IMR-90 (cell line): ENCODE results near the gene CDK17. TPM values are rescaled to one million over a fixed set of nuclear protein-coding genes. Genes with fewer than 3 reads are reported as not detected.

Source experiments
- ATAC-seq: fragments of 200-7000 bp; cut with Tn5 transposase; 2 replicates; pipeline ENCODE4 v1.9.1; 2020; ENCODE audit warnings: low read depth, mild to moderate bottlenecking, moderate library complexity
- BruUV-seq: library from RNA; stranded (reverse); fragments of 400-500 nt; replicated peaks from 2 replicates; lab custom pipeline; 2021; lab: Mats Ljungman, UMichigan
- CTCF ChIA-PET: fragments of 300-600 bp; formaldehyde crosslinking; extraction: SDS; loops from one replicate; lab custom pipeline; 2021; ENCODE audit warnings: antibody characterized with exemption; lab: Yijun Ruan, JAX
- POLR2A ChIA-PET: fragments of 300-600 bp; sonication (Branson Sonifier 250); formaldehyde crosslinking; loops from one replicate; lab custom pipeline; 2022; ENCODE audit warnings: antibody characterized with exemption; ENCODE audit not compliant: unreplicated experiment; lab: Charles Lee
- DNase-seq: peaks from one replicate; pipeline ENCODE4 v3.0.0; 2013
- H2AFZ ChIP-seq: replicated peaks from 2 replicates; pipeline ENCODE3; 2013; ENCODE audit warnings: low read length, mild to moderate bottlenecking; ENCODE audit not compliant: poor library complexity
- H2AK5ac ChIP-seq: 2 replicates; pipeline ENCODE4 v1.6.1; 2013; ENCODE audit warnings: low read depth, low read length, inconsistent platforms
- H2AK9ac ChIP-seq: replicated peaks from 2 replicates; pipeline ENCODE3; 2013; ENCODE audit warnings: mild to moderate bottlenecking, low read depth, low read length, moderate library complexity; ENCODE audit not compliant: poor library complexity
- H2BK120ac ChIP-seq: 2 replicates; pipeline ENCODE4 v1.6.1; 2013; ENCODE audit warnings: low read depth, low read length, inconsistent platforms
- H2BK15ac ChIP-seq: 3 replicates; pipeline ENCODE4 v1.6.1; 2013; ENCODE audit warnings: low read depth, low read length, inconsistent platforms
- H2BK20ac ChIP-seq: 2 replicates; pipeline ENCODE4 v1.6.1; 2013; ENCODE audit warnings: low read depth, mild to moderate bottlenecking, inconsistent platforms, low read length, moderate library complexity
- H2BK5ac ChIP-seq: 2 replicates; pipeline ENCODE4 v1.6.1; 2013; ENCODE audit warnings: mild to moderate bottlenecking, low read depth, low read length, inconsistent platforms; ENCODE audit not compliant: poor library complexity, severe bottlenecking
- H3K14ac ChIP-seq: replicated peaks from 2 replicates; pipeline ENCODE4 v1.6.1; 2013; ENCODE audit warnings: low read depth, low read length, inconsistent platforms
- H3K18ac ChIP-seq: 2 replicates; pipeline ENCODE4 v1.6.1; 2013; ENCODE audit warnings: low read depth, low read length, control low read depth
- H3K23ac ChIP-seq: 2 replicates; pipeline ENCODE4 v1.6.1; 2013; ENCODE audit warnings: low read depth, low read length, inconsistent platforms
- H3K27ac ChIP-seq: 2 replicates; pipeline ENCODE4 v1.5.1; 2013; ENCODE audit warnings: mild to moderate bottlenecking, control low read depth, low read length; ENCODE audit not compliant: insufficient read depth
- H3K27me3 ChIP-seq: 2 replicates; pipeline ENCODE4 v1.6.1; 2013; ENCODE audit warnings: low read length; ENCODE audit not compliant: control insufficient read depth, insufficient read depth
- H3K36me3 ChIP-seq: 2 replicates; pipeline ENCODE4 v1.6.1; 2013; ENCODE audit warnings: low read length, mixed read lengths; ENCODE audit not compliant: control insufficient read depth, insufficient read depth
- H3K4ac ChIP-seq: 2 replicates; pipeline ENCODE4 v1.6.1; 2013; ENCODE audit warnings: low read depth, low read length, inconsistent platforms
- H3K4me1 ChIP-seq: 2 replicates; pipeline ENCODE4 v1.6.1; 2013; ENCODE audit warnings: low read length, mixed read lengths; ENCODE audit not compliant: control insufficient read depth, insufficient read depth
- H3K4me2 ChIP-seq: 2 replicates; pipeline ENCODE4 v1.6.1; 2013; ENCODE audit warnings: low read depth, mild to moderate bottlenecking, control low read depth, low read length, moderate library complexity
- H3K4me3 ChIP-seq: 2 replicates; pipeline ENCODE4 v1.5.1; 2013; ENCODE audit warnings: low read depth, mild to moderate bottlenecking, control low read depth, low read length, moderate library complexity; ENCODE audit not compliant: insufficient read depth
- H3K56ac ChIP-seq: 2 replicates; pipeline ENCODE4 v1.6.1; 2013; ENCODE audit warnings: low read length, inconsistent platforms; ENCODE audit not compliant: insufficient read depth; ENCODE audit errors: extremely low read depth
- H3K79me1 ChIP-seq, 2 experiments: 2 replicates each; pipeline ENCODE4 v1.6.1; 2013; ENCODE audit warnings: low read length in 2 of 2, inconsistent platforms in 1 of 2, low read depth in 1 of 2
- H3K9ac ChIP-seq: 2 replicates; pipeline ENCODE4 v1.6.1; 2013; ENCODE audit warnings: low read depth, low read length, control low read depth
- H3K9me1 ChIP-seq: 2 replicates; pipeline ENCODE4 v1.6.1; 2013; ENCODE audit warnings: low read length, inconsistent platforms; ENCODE audit not compliant: insufficient read depth
- H3K9me3 ChIP-seq: 2 replicates; pipeline ENCODE4 v1.6.1; 2013; ENCODE audit warnings: low read length; ENCODE audit not compliant: control insufficient read depth, insufficient read depth
- H4K20me1 ChIP-seq: 2 replicates; pipeline ENCODE4 v1.6.1; 2013; ENCODE audit warnings: low read length, inconsistent platforms; ENCODE audit not compliant: insufficient read depth
- H4K5ac ChIP-seq: 2 replicates; pipeline ENCODE4 v1.6.1; 2013; ENCODE audit warnings: mild to moderate bottlenecking, low read depth, low read length, control low read depth
- H4K8ac ChIP-seq, 2 experiments: 2 replicates each; pipeline ENCODE4 v1.6.1; 2013; ENCODE audit warnings: low read depth in 2 of 2, low read length in 2 of 2, control low read depth in 1 of 2, inconsistent platforms in 1 of 2
- H4K91ac ChIP-seq: 2 replicates; pipeline ENCODE4 v1.6.1; 2013; ENCODE audit warnings: low read depth, low read length, inconsistent platforms; ENCODE audit not compliant: insufficient read depth
- BHLHE40 ChIP-seq: fragments of 150-350 bp; IDR thresholded peaks from 2 replicates; pipeline ENCODE4 v1.6.1; 2016; ENCODE audit warnings: mild to moderate bottlenecking, low read depth, low read length
- CEBPB ChIP-seq: IDR thresholded peaks from 2 replicates; pipeline ENCODE4 v1.6.1; 2012; ENCODE audit warnings: low read depth, low read length, improper control_type of control experiment
- CHD1 ChIP-seq: IDR thresholded peaks from 2 replicates; pipeline ENCODE4 v1.6.1; 2012; ENCODE audit warnings: low read depth, low read length, improper control_type of control experiment
- CTCF ChIP-seq: conservative IDR thresholded peaks from 2 replicates; pipeline ENCODE4 v1.5.1; 2012; ENCODE audit warnings: mild to moderate bottlenecking, low read depth, low read length, improper control_type of control experiment
- ELK1 ChIP-seq: fragments of 150-350 bp; IDR thresholded peaks from 2 replicates; pipeline ENCODE4 v1.6.1; 2016; ENCODE audit warnings: low read depth, mild to moderate bottlenecking, low read length, moderate library complexity, borderline replicate concordance
- FOS ChIP-seq: fragments of 150-350 bp; IDR thresholded peaks from 2 replicates; pipeline ENCODE4 v1.6.1; 2016; ENCODE audit warnings: low read depth, low read length
- MAFK ChIP-seq: IDR thresholded peaks from 2 replicates; pipeline ENCODE4 v1.6.1; 2012; ENCODE audit warnings: low read depth, low read length, improper control_type of control experiment
- MAZ ChIP-seq: IDR thresholded peaks from 2 replicates; pipeline ENCODE4 v1.6.1; 2012; ENCODE audit warnings: low read depth, mild to moderate bottlenecking, low read length, improper control_type of control experiment, moderate library complexity, borderline replicate concordance
- MXI1 ChIP-seq: IDR thresholded peaks from 2 replicates; pipeline ENCODE4 v1.6.1; 2012; ENCODE audit warnings: low read depth, mild to moderate bottlenecking, low read length, moderate library complexity, borderline replicate concordance
- NFE2L2 ChIP-seq: fragments of 150-350 bp; IDR thresholded peaks from 2 replicates; pipeline ENCODE4 v1.6.1; 2016; ENCODE audit warnings: low read depth, mild to moderate bottlenecking, low read length
- POLR2A ChIP-seq: IDR thresholded peaks from 2 replicates; pipeline ENCODE4 v1.6.1; 2012; ENCODE audit warnings: mild to moderate bottlenecking, low read depth, low read length
- RAD21 ChIP-seq: IDR thresholded peaks from 2 replicates; pipeline ENCODE4 v1.6.1; 2012; ENCODE audit warnings: low read length, improper control_type of control experiment
- RCOR1 ChIP-seq: IDR thresholded peaks from 2 replicates; pipeline ENCODE4 v1.6.1; 2012; ENCODE audit warnings: mild to moderate bottlenecking, low read length, improper control_type of control experiment; ENCODE audit not compliant: insufficient replicate concordance
- RFX5 ChIP-seq: IDR thresholded peaks from 2 replicates; pipeline ENCODE4 v1.8.0; 2012; ENCODE audit warnings: low read depth, mild to moderate bottlenecking, low read length, moderate library complexity
- SMC3 ChIP-seq: fragments of 150-350 bp; IDR thresholded peaks from 2 replicates; pipeline ENCODE4 v1.6.1; 2016; ENCODE audit warnings: low read depth, mild to moderate bottlenecking, antibody characterized with exemption, low read length, moderate library complexity
- USF2 ChIP-seq: fragments of 150-350 bp; IDR thresholded peaks from 2 replicates; pipeline ENCODE4 v1.6.1; 2017; ENCODE audit warnings: mild to moderate bottlenecking, antibody characterized with exemption, low read length, low read depth
- WGBS, 2 experiments: methylation state at CpG; one replicate each; pipeline versions ENCODE4 v1.1.5 to v1.1.7; 2013; ENCODE audit warnings: missing lambda C conversion rate in 2 of 2; ENCODE audit not compliant: insufficient read length in 1 of 2; ENCODE audit errors: extremely low coverage in 2 of 2; 5-methylcytosine and 5-hydroxymethylcytosine counted together
- dilution Hi-C: fragments of 300-500 bp; cut with HindIII; formaldehyde crosslinking; loops from one replicate; pipeline ENCODE4 v1.14.3; 2018; ENCODE audit warnings: low sequenced_read_pairs; ENCODE audit not compliant: unreplicated experiment
- in situ Hi-C: fragments of 300-500 bp; cut with MboI; formaldehyde crosslinking; loops from 3 replicates; pipeline ENCODE4 v1.14.3; 2019; ENCODE audit warnings: low sequenced_read_pairs, inconsistent platforms, mixed read lengths
- intact Hi-C: fragments of 100-400 bp; cut with micrococcal nuclease; formaldehyde crosslinking; loops from 2 replicates; pipeline ENCODE4 v1.10.0; 2022
- polyA plus RNA-seq, 3 experiments: library from polyadenylated mRNA; depleted of rRNA; stranded (reverse); fragments of >200 nt; gene quantifications; 2 replicates each; pipeline ENCODE4 v1.2.3, GENCODE V29; 2012; ENCODE audit warnings: low replicate concordance in 1 of 3
- total RNA-seq: library from RNA; depleted of rRNA; stranded (reverse); fragments of >200 nt; gene quantifications from 2 replicates; pipeline ENCODE4 v1.2.3, GENCODE V29; 2012

CDK17 gene
- total and polyA plus RNA-seq, 2 of the 4 experiments (the other 2 are of a cell fraction), result 14.5 to 50.2 TPM

GRCh38 chr12:96386794-96387193 is 13.4 kb downstream of the CDK17 start:
- Histone ChIP-seq H3K14ac (no peak overlapping the region), H3K4me1 (no peaks in the 10 kb centered on the region), H3K27me3 (no peaks in the 10 kb centered on the region), H3K56ac (no peak overlapping the region), H2BK20ac (no peak overlapping the region), H3K36me3 (peaks cover 4% of the 10 kb centered on the region), H4K91ac (no peak overlapping the region), H3K9me1 (peaks cover 9% of the 10 kb centered on the region), H3K9ac (no peak overlapping the region), H2AK5ac (no peak overlapping the region), H3K79me1 (peaks cover 3 to 54% of the 10 kb centered on the region in 2 experiments; a peak in 2 of 4 replicates), H3K4me3 (no peak overlapping the region), H4K8ac (no peak overlapping the region), H2BK15ac (no peak overlapping the region), H2BK120ac (no peak overlapping the region), H3K4me2 (no peak overlapping the region), H4K20me1 (peaks cover 96% of the 10 kb centered on the region), H3K18ac (no peak overlapping the region), H2AK9ac (no peak overlapping the region), H2AFZ (no peak overlapping the region), H3K23ac (no peak overlapping the region), H3K9me3 (no peaks in the 10 kb centered on the region; the same call in 1 of the 2 replicates), H4K5ac (no peak overlapping the region), H3K27ac (no peak overlapping the region), H3K4ac (no peak overlapping the region), H2BK5ac (no peak overlapping the region)
- no peak for DNase-seq
- ChIA-PET CTCF (no interaction called here), POLR2A (no interaction called here)
- in situ Hi-C loops (no loop called here), dilution Hi-C loops (no loop called here), intact Hi-C loops (no loop called here)
- TF ChIP-seq FOS (no peak), CHD1 (no peak), RCOR1 (no peak), USF2 (no peak), NFE2L2 (no peak), ELK1 (no peak), CEBPB (no peak), MAZ (no peak), POLR2A (no peak), MXI1 (no peak), SMC3 (no peak), CTCF (no peak), MAFK (no peak), RFX5 (no peak), BHLHE40 (no peak), RAD21 (no peak)
- ATAC-seq, result no peak
- WGBS, 2 experiments, result 100% methylated on average over 1 of the region's 2 CpGs; no CpG with 5 or more reads in 1 of the 2 experiments
- BruUV-seq, result no TSS peak
